Measurements from ENCODE around the gene LPP. TPM values are rescaled to one million over a fixed set of nuclear protein-coding genes. Genes with fewer than 3 reads are reported as not detected.
"Not testable (repeated sequence)": the region's sequence is repeated elsewhere in the genome, so short reads cannot be mapped to it uniquely, and the experiment has no call there.

Gene LPP
- total and polyA plus RNA-seq, 4 donors: 7.2 to 50.3 (median 26.4) TPM

- no peak overlapping the region for H3K27ac ChIP-seq (ENCODE audit: low read depth, low read length)
- no peaks in the 10 kb centered on the region for H3K36me3 ChIP-seq (ENCODE audit: control insufficient read depth, insufficient read depth, low read length)
- no peaks in the 10 kb centered on the region for H3K9me3 ChIP-seq (ENCODE audit: control insufficient read depth, insufficient read depth, low read length)
- no peaks in the 10 kb centered on the region for H3K4me1 ChIP-seq (ENCODE audit: control insufficient read depth, insufficient read depth, low read length)
- H3K4me3 ChIP-seq (ENCODE audit: low read depth, low read length): no peak overlapping the region
- WGBS (ENCODE audit: insufficient coverage): no CpG with 5 or more reads among the region's 2 CpGs
- DNase-seq (ENCODE audit: low read depth in 4 of 6, low spot score in 6 of 6): no peak
- no peaks in the 10 kb centered on the region for H3K27me3 ChIP-seq (ENCODE audit: control insufficient read depth, insufficient read depth, low read length)
Measured at GRCh38 chr3:188411750-188412149, 257.8 kb downstream of the LPP start.

- H3K36me3 ChIP-seq (ENCODE audit: control insufficient read depth, insufficient read depth, low read length): no peaks in the 10 kb centered on the region
- H3K27ac ChIP-seq (ENCODE audit: low read depth, low read length): no peak overlapping the region
- H3K9me3 ChIP-seq (ENCODE audit: control insufficient read depth, insufficient read depth, low read length): no peaks in the 10 kb centered on the region
- WGBS (ENCODE audit: insufficient coverage): no CpG with 5 or more reads among the region's 3 CpGs
- no peak overlapping the region for H3K4me3 ChIP-seq (ENCODE audit: low read depth, low read length)
- H3K27me3 ChIP-seq (ENCODE audit: control insufficient read depth, insufficient read depth, low read length): no peaks in the 10 kb centered on the region
- no peak for DNase-seq (ENCODE audit: low read depth in 4 of 6, low spot score in 6 of 6)
- no peaks in the 10 kb centered on the region for H3K4me1 ChIP-seq (ENCODE audit: control insufficient read depth, insufficient read depth, low read length)
Measured at GRCh38 chr3:188415196-188415595, 261.2 kb downstream of the LPP start.

GRCh38 chr3:188416041-188416440, 262.1 kb downstream of the LPP start:
- no peaks in the 10 kb centered on the region for H3K36me3 ChIP-seq (ENCODE audit: control insufficient read depth, insufficient read depth, low read length)
- H3K4me3 ChIP-seq (ENCODE audit: low read depth, low read length): no peak overlapping the region
- no peak overlapping the region for H3K27ac ChIP-seq (ENCODE audit: low read depth, low read length)
- no peaks in the 10 kb centered on the region for H3K9me3 ChIP-seq (ENCODE audit: control insufficient read depth, insufficient read depth, low read length)
- no peaks in the 10 kb centered on the region for H3K27me3 ChIP-seq (ENCODE audit: control insufficient read depth, insufficient read depth, low read length)
- WGBS (ENCODE audit: insufficient coverage): 100% methylated on average over 1 of the region's 1 CpG
- no peaks in the 10 kb centered on the region for H3K4me1 ChIP-seq (ENCODE audit: control insufficient read depth, insufficient read depth, low read length)
- no peak for DNase-seq (ENCODE audit: low read depth in 4 of 6, low spot score in 6 of 6)

GRCh38 chr3:188417271-188417696, 263.3 kb downstream of the LPP start:
- 97% methylated on average over 2 of the region's 3 CpGs for WGBS (ENCODE audit: insufficient coverage)
- Histone ChIP-seq H3K9me3 (ENCODE audit: control insufficient read depth, insufficient read depth, low read length) (no peaks in the 10 kb centered on the region), H3K4me1 (ENCODE audit: control insufficient read depth, insufficient read depth, low read length) (no peaks in the 10 kb centered on the region), H3K4me3 (ENCODE audit: low read depth, low read length) (no peak overlapping the region), H3K36me3 (ENCODE audit: control insufficient read depth, insufficient read depth, low read length) (no peaks in the 10 kb centered on the region), H3K27ac (ENCODE audit: low read depth, low read length) (no peak overlapping the region), H3K27me3 (ENCODE audit: control insufficient read depth, insufficient read depth, low read length) (no peaks in the 10 kb centered on the region)
- DNase-seq (ENCODE audit: low read depth in 4 of 6, low spot score in 6 of 6): no peak

- WGBS (ENCODE audit: insufficient coverage): no CpG with 5 or more reads among the region's 3 CpGs
- no peaks in the 10 kb centered on the region for H3K36me3 ChIP-seq (ENCODE audit: control insufficient read depth, insufficient read depth, low read length)
- no peak overlapping the region for H3K4me3 ChIP-seq (ENCODE audit: low read depth, low read length)
- H3K27ac ChIP-seq (ENCODE audit: low read depth, low read length): no peak overlapping the region
- no peak for DNase-seq (ENCODE audit: low read depth in 4 of 6, low spot score in 6 of 6)
- H3K27me3 ChIP-seq (ENCODE audit: control insufficient read depth, insufficient read depth, low read length): no peaks in the 10 kb centered on the region
- H3K9me3 ChIP-seq (ENCODE audit: control insufficient read depth, insufficient read depth, low read length): no peaks in the 10 kb centered on the region
- H3K4me1 ChIP-seq (ENCODE audit: control insufficient read depth, insufficient read depth, low read length): no peaks in the 10 kb centered on the region
Measured at GRCh38 chr3:188417766-188418165, 263.8 kb downstream of the LPP start.

- H3K27me3 ChIP-seq (ENCODE audit: control insufficient read depth, insufficient read depth, low read length): no peaks in the 10 kb centered on the region
- H3K4me3 ChIP-seq (ENCODE audit: low read depth, low read length): no peak overlapping the region
- no peaks in the 10 kb centered on the region for H3K9me3 ChIP-seq (ENCODE audit: control insufficient read depth, insufficient read depth, low read length)
- no CpG with 5 or more reads among the region's 2 CpGs for WGBS (ENCODE audit: insufficient coverage)
- no peaks in the 10 kb centered on the region for H3K4me1 ChIP-seq (ENCODE audit: control insufficient read depth, insufficient read depth, low read length)
- H3K27ac ChIP-seq (ENCODE audit: low read depth, low read length): no peak overlapping the region
- H3K36me3 ChIP-seq (ENCODE audit: control insufficient read depth, insufficient read depth, low read length): no peaks in the 10 kb centered on the region
- no peak for DNase-seq (ENCODE audit: low read depth in 4 of 6, low spot score in 6 of 6)
Measured at GRCh38 chr3:188421151-188421821, 267.3 kb downstream of the LPP start.

GRCh38 chr3:188421836-188422540, 268.0 kb downstream of the LPP start:
- Histone ChIP-seq H3K27me3 (ENCODE audit: control insufficient read depth, insufficient read depth, low read length) (no peaks in the 10 kb centered on the region), H3K27ac (ENCODE audit: low read depth, low read length) (no peak overlapping the region), H3K9me3 (ENCODE audit: control insufficient read depth, insufficient read depth, low read length) (peaks cover 4% of the 10 kb centered on the region), H3K4me3 (ENCODE audit: low read depth, low read length) (no peak overlapping the region), H3K4me1 (ENCODE audit: control insufficient read depth, insufficient read depth, low read length) (no peaks in the 10 kb centered on the region), H3K36me3 (ENCODE audit: control insufficient read depth, insufficient read depth, low read length) (no peaks in the 10 kb centered on the region)
- DNase-seq (ENCODE audit: low read depth in 4 of 6, low spot score in 6 of 6): peak in 1 of 6 donors; percentile 29
- WGBS (ENCODE audit: insufficient coverage): no CpG with 5 or more reads among the region's 6 CpGs

- H3K4me3 ChIP-seq (ENCODE audit: low read depth, low read length); H3K27me3 ChIP-seq (ENCODE audit: control insufficient read depth, insufficient read depth, low read length); H3K36me3 ChIP-seq (ENCODE audit: control insufficient read depth, insufficient read depth, low read length); H3K4me1 ChIP-seq (ENCODE audit: control insufficient read depth, insufficient read depth, low read length); H3K27ac ChIP-seq (ENCODE audit: low read depth, low read length); DNase-seq (ENCODE audit: low read depth in 4 of 6, low spot score in 6 of 6); H3K9me3 ChIP-seq (ENCODE audit: control insufficient read depth, insufficient read depth, low read length): not testable (repeated sequence)
- 95% methylated on average over 4 of the region's 4 CpGs for WGBS (ENCODE audit: insufficient coverage)
Measured at GRCh38 chr3:188427981-188428380, 274.0 kb downstream of the LPP start.

GRCh38 chr3:188431040-188431439, 277.1 kb downstream of the LPP start:
- Histone ChIP-seq H3K36me3 (ENCODE audit: control insufficient read depth, insufficient read depth, low read length) (no peaks in the 10 kb centered on the region), H3K4me1 (ENCODE audit: control insufficient read depth, insufficient read depth, low read length) (no peaks in the 10 kb centered on the region), H3K27ac (ENCODE audit: low read depth, low read length) (no peak overlapping the region), H3K9me3 (ENCODE audit: control insufficient read depth, insufficient read depth, low read length) (peaks cover 5% of the 10 kb centered on the region), H3K27me3 (ENCODE audit: control insufficient read depth, insufficient read depth, low read length) (no peaks in the 10 kb centered on the region), H3K4me3 (ENCODE audit: low read depth, low read length) (no peak overlapping the region)
- no peak for DNase-seq (ENCODE audit: low read depth in 4 of 6, low spot score in 6 of 6)
- no CpG with 5 or more reads among the region's 5 CpGs for WGBS (ENCODE audit: insufficient coverage)

GRCh38 chr3:188431553-188431952, 277.6 kb downstream of the LPP start:
- WGBS (ENCODE audit: insufficient coverage): no CpG with 5 or more reads among the region's 3 CpGs
- no peaks in the 10 kb centered on the region for H3K4me1 ChIP-seq (ENCODE audit: control insufficient read depth, insufficient read depth, low read length)

More at GRCh38 chr3:188431553-188431952, 277.6 kb downstream of the LPP start:
- Histone ChIP-seq H3K9me3 (ENCODE audit: control insufficient read depth, insufficient read depth, low read length) (peaks cover 5% of the 10 kb centered on the region), H3K27ac (ENCODE audit: low read depth, low read length) (no peak overlapping the region), H3K4me3 (ENCODE audit: low read depth, low read length) (no peak overlapping the region), H3K36me3 (ENCODE audit: control insufficient read depth, insufficient read depth, low read length) (no peaks in the 10 kb centered on the region), H3K27me3 (ENCODE audit: control insufficient read depth, insufficient read depth, low read length) (no peaks in the 10 kb centered on the region)
- DNase-seq (ENCODE audit: low read depth in 4 of 6, low spot score in 6 of 6): no peak
